Measurements from ENCODE around the gene UGT1A8.
"Not testable (repeated sequence)": the region's sequence is repeated elsewhere in the genome, so short reads cannot be mapped to it uniquely, and the experiment has no call there.

UGT1A8 gene

DNA sequence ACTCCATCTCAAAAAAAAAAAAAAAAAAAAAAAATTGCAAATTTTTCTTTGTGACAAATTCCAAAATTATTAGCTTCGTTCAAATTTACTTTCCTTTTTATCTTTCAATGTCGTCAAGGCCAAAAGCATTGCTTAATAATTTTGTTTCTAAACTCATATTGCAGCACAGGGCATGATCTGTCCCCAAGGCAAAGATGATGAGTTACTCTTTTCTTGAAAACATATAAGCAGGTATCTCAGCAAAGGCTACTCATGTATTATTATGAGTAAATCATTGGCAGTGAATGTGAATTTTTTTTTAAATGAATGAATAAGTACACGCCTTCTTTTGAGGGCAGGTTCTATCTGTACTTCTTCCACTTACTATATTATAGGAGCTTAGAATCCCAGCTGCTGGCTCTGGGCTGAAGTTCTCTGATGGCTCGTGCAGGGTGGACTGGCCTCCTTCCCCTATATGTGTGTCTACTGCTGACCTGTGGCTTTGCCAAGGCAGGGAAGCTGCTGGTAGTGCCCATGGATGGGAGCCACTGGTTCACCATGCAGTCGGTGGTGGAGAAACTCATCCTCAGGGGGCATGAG lies 64.2 kb downstream of the UGT1A8 start, which contains the start of gene UGT1A7:
TSS of gene UGT1A7 (plus strand) at position 381 of the 579 bp plus-strand sequence. CDS start at position 418, 37 bp downstream.
- in situ Hi-C loops (cut with MboI; ENCODE audit: low sequenced_read_pairs): no loop called here

DNA sequence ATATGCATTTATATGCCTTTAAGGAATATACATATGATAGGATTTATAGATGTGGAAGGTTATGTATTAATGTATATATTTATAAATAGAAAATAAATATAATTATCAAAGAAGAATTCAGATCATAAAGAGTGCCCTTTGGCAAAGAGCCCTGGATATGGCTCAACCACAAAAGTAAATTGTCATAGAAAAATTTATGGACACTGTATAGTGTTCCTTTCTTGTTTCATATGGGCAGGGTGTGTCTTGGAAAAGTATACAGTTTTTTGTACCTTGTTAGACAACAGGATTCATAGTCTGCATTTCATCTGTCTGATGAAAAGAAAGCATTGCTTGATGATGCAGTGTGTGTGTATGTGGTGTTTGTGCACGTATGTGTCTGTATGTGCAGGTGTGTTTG lies 67.2 kb downstream of the UGT1A8 start:
- in situ Hi-C loops (cut with MboI; ENCODE audit: low sequenced_read_pairs): no loop called here

DNA sequence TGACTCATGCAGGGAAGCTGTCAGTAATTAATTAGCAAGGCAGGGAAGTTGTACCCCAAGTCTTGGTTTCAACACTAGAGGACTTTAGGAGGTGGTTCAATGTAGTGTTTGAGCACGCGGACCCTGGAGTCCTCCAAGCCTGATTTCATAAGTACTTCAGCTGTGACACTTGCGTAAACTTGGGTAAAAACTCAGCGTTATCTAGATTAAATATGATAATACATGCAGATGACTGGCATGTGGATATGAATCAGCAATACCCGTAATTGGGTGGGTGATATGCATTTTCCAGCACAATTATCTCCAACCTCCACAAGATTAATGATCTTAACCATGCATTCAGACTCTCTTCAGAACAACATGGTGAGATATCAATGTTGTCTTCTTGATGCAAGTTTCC lies 69.5 kb downstream of the UGT1A8 start:
- in situ Hi-C loops (cut with MboI; ENCODE audit: low sequenced_read_pairs): no loop called here

DNA sequence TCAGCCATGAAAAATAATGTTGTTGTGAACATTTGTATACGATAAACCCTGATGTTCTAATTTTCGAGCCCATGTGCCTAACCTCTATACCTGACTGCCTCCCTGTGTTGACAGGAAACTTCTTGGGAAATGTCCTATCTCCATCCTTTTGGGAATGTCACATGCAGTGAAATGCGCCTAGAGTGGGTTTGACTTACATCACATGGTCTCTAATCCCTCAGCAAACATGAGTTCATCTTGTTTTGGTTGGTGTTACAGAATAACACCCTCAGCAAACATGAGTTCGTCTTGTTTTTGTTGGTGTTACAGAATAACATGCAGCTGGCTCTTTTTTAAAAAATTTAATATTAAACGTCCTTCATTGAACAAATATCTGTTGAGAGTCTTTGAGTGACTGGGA lies 70.9 kb downstream of the UGT1A8 start:
- in situ Hi-C loops (cut with MboI; ENCODE audit: low sequenced_read_pairs): no loop called here

DNA sequence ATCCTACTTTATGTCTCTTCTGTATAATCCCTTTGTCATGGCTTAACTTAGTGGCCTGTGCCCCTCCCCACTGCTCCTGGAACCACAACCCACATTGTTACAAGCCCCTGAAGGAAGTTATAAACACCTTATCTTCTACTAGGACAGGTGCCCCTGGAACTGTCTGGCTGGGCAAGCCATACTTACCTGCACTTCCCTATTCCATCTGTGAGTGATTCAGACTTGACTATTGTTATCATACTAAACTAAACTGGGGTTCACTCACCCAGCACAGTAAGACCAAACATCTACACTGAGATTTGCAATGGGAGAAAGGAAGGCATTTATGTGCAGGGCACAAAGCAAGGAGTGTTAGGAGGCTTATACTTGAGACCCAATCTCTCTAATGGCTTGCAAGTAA lies 71.6 kb downstream of the UGT1A8 start:
- in situ Hi-C loops (cut with MboI; ENCODE audit: low sequenced_read_pairs): no loop called here

DNA sequence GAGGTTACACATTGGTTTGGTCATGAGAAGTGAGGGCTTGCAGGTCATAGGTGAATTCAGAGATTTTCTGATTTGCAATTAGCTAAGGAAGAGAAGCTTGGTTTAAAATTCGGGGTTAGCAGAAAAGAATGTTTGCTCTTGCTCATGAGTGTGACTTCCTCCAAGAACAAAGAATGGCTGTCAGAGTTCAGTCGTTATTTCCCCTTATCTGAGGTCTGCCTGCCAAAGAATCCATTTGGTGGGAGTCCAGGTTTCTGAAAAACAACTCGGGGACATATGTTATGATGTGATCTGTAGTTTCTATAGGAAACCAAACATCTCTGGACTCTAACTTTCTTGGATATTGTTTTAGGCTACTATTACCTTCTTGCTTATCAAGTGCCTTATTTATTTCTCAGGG lies 72.1 kb downstream of the UGT1A8 start:
- in situ Hi-C loops (cut with MboI; ENCODE audit: low sequenced_read_pairs): no loop called here

DNA sequence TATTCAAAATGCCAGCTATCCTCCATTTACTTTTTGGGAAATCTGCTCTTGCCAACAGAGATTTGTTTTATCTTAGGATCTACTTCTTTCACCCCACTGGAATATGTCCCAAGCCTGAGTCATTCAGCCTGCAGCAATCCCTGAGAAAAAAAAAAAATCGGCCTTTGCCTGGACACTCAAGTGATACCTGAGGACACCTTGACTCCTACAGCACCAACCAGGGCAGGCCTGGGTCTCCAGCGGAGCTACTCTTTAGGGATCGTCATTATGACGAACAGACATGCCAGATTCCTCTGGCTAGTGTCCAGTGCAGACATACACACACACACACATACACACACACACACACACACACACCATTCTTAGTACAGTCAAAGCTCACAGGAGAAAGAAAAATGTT lies 73.0 kb downstream of the UGT1A8 start:
- in situ Hi-C loops (cut with MboI; ENCODE audit: low sequenced_read_pairs): no loop called here

DNA sequence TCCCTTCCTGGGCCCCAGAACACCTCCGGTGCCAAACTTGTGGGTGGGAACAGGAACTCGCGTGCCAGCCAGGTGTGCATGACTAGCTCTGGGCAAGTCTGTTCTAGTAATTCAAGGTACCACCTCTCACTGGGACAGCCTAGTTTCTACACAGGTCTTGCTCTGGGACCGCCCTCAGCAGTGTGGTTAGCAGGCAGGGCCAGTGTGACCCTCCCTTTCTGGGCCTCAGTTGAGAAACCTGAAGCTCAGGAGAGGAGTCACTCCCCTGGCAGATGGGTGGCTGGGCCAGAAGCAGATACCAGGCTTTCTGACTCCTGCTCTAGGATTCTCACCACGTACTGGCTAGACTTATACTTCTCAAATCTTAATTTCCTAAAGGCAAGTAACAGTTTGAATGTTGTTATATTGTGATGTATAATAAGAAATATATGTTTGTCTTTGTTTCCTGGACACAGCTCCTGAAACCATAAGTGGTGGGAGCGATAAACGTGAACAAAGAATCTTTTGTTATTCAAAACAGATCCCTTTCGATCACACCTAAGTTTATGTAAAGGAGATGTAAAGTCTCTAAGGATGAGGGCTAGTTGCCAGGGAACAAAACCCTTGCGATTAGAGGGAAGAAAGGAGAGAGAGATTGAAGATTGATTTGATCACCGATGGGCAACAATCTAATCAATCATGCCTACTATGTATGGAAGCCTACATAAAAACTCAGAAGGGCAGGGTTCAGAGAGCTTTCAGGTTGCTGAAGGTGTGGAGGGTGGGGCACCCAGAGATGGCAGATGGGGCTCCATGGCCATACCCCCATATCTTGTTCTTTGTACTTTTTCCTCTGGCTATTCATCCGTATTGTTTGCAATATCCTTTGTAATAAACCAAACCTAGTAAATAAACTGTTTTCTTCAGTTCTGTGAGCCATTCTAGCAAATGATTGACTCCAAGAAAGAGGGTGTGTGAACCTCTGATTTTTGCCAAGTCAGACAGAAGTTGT lies 74.3 kb downstream of the UGT1A8 start:
- in situ Hi-C loops (cut with MboI; ENCODE audit: low sequenced_read_pairs): no loop called here

DNA sequence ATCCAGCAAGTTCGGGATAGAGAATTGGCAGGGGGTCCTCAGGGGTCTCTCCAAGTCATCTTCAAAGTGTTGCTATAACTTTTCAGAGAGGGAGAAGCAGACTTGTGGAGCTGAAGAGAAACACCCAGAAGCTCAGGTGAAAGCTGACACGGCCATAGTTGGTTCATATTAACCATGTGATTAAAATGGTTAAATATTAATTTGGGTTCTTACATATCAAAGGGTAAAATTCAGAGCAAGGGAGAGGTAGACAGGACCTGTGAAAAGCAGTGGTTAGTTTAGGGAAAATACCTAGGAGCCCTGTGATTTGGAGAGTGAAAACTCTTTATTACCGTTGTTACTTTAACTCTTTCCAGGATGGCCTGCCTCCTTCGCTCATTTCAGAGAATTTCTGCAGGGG lies 75.2 kb downstream of the UGT1A8 start, which contains the start of gene UGT1A6:
TSS of gene UGT1A6 (plus strand) at position 243 of the 400 bp plus-strand sequence. CDS start at position 358, 115 bp downstream.
- in situ Hi-C loops (cut with MboI; ENCODE audit: low sequenced_read_pairs): no loop called here

DNA sequence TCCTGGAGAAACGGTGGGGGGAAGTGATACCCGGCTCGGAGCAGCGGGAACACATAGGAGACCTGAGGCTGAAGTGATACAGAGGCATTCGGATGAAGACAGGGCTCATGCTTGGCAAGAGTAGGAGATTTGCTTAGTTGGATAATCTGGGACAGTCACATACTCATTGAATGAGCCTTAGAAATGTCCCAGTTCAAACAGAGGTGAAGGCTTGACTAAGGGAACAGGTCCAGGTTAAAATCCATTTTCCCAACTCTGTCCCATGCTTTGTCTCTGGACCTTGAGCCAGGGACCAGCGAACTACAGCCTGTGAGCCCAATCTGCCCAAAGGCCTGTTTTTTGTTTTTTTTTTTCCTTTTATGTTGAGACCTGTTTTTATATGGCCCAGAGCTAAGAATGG lies 76.5 kb downstream of the UGT1A8 start:
- in situ Hi-C loops (cut with MboI; ENCODE audit: low sequenced_read_pairs): no loop called here

DNA sequence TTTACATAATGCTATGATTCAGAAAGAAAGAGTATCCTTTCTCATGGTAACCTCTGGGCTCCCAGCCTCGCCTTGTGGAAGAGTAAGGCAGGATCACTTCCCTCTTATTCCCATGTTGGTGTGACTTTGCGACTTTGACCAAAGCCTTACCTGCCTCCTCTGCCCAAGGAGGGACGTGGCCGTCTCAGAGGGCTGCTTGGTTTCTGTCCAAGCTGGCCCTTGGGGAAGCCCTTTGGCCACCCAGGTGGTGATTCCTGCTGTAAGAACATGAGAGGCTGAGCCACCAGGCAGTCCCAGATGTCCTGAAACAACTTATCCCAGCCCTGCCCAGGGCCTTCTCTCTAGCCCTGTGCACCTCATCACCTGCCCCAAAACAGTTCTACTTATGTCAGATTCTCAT lies 81.3 kb downstream of the UGT1A8 start:
- in situ Hi-C loops (cut with MboI; ENCODE audit: low sequenced_read_pairs): no loop called here

DNA sequence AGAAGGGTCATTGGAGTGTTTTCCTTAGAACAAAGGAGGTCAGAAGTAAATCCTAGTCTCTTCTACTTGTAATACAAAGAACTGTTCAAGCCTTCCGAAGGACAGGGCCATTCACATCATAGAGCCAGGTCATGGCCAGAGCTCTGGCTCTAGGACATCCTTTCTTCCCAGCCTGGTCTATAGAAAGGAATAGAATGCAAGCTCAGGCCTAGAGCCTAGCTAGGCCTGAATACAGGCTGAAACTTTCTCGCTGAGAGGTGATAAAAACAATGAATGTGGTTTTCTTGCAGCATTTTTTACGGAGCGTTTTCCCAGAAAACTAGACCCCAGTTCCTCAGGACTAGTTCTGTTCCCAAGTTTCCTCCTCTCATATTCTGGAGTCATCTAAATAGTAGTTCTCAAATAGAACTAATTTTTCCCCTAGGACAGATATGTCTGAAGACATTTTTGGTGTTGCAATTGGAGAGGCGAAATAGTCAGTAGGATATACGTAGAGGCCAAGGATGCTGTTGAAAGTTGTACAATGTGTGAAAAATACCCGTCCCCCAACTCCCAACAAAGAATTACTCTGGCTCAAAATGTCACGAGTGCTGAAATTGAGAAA lies 82.1 kb downstream of the UGT1A8 start:
- in situ Hi-C loops (cut with MboI; ENCODE audit: low sequenced_read_pairs): no loop called here

DNA sequence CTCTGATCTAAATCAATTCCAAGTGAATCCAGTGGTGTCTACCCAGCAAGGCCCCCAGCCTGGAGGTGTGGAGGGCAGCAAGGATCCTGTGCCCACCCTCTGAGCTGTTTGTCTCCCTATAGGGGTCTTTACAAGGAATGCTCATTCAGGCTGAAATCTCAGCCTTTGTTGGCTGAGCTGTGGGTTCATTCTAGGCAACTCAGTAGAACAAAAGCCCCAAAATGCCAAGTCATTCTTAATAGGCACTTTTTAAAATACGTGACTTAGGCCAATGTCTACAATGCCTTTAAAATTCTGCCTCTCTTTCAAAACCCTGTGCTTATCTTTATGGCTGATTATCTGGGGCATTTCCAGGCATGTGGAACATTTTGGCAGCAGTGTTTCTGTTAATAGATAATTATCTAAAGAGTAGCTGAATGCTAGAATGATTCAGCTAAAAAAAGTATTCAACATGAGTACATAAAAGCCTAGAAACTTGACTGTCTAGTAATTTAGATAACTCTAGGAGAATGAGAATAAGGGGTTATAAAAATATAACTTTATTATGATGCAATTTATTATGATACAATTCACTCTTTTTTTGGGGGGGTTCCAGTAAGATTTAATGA lies 82.7 kb downstream of the UGT1A8 start:
- in situ Hi-C loops (cut with MboI; ENCODE audit: low sequenced_read_pairs): no loop called here

DNA sequence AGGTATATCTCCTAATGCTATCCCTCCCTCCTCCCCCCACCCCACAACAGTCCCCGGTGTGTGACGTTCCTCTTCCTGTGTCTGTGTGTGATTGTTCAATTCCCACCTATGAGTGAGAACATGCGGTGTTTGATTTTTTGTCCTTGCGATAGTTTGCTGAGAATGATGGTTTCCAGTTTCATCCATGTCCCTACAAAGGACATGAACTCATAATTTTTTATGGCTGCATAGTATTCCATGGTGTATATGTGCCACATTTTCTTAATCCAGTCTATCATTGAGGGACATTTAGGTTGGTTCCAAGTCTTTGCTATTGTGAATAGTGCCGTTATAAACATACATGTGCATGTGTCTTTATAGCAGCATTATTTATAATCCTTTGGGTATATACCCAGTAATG lies 83.4 kb downstream of the UGT1A8 start:
- in situ Hi-C loops (cut with MboI; ENCODE audit: low sequenced_read_pairs): not testable (repeated sequence)

DNA sequence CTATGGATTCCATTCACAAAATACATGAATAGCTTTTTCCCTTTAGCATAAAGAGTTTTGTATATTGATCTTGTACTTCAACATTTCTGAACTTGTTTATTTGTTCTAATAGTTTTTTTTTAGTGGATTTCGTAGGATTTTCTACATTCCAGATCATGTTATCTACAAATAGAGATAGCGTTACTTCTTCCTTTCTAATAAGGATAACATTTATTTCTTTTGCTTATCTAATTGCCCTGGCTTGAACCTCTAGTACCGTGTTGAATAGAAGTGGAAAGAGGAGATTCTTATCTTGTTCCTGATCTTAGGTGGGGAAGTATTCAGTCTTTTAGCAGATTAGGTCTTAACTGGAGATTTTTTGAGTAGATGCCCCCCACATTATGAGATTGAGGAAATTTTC lies 84.8 kb downstream of the UGT1A8 start:
- in situ Hi-C loops (cut with MboI; ENCODE audit: low sequenced_read_pairs): no loop called here

DNA sequence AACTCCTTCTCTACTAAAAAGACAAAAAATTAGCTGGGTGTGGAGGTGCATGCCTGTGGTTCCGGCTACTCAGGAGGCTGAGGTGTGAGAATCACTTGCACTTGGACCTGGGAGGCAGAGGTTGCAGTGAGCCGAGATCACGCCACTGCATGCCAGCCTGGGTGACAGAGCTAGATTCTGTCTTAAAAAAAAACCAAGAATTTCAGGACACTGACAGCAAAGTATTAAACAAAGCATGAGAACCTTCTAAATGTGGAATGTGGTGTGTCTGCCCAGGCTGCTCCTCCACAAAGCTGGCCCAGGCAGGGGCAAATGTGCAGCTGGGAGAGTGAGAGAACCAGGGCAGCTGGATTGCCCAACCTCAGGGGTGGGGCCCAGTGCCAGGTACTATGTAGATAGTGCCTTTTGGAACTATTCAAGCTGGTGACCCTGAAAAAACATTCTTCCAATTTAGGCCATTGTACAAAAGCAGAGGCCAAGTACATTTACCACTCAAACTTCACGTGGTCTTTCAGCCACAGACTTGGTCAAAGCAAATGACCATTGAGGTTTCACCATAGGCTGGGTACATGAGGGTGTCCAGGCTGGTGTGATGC lies 88.6 kb downstream of the UGT1A8 start:
- in situ Hi-C loops (cut with MboI; ENCODE audit: low sequenced_read_pairs): no loop called here

DNA sequence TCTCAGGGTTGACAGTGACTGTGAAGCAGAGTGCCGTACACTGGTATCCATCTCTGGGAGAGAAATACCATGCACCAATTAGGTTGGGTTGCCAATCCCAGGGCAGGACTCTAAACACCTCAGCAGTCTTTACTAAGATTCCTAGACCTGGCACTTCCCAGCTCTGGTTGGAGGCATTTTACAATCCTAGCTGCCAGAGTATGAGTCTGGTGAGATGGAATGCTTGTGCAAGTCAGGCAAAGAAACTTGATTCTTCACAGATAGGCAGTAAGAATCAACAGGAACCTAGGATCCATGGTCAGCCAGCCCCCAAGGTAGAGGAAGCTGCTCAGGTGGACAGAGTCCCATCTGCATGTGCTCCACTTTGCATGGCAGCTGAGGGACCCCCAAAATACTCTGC lies 89.3 kb downstream of the UGT1A8 start:
- in situ Hi-C loops (cut with MboI; ENCODE audit: low sequenced_read_pairs): no loop called here

DNA sequence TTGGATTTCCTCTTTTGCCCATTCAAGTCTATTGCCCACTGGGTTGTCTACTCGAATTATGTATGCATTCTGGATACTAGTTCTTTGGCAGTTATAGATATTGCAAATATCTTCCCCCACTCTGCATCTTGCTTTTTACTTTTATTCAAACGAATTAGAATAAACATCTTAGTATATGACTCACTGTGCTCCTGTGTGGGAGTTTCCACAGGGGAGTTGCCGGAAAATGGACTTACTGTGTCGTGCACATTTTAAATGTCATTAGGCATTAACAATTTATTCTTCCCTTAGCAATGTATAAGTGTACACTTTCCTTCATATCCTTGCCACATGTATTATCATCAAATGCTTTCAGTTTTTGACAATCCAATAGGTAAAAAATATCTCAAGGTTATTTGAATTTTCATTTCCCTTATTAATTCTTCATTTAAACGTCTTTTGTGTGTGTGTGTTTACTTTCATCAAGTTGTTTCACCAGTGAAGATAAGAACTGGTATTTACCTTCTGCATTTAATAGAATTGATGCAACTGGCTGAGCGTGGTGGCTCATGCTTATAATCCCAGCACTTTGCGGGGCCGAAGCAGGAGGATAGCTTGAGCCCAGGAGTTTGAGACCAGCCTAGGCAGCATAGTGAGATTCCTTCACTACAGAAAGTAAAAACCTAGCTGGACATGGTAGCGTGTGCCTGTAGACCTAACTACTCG lies 90.7 kb downstream of the UGT1A8 start:
- in situ Hi-C loops (cut with MboI; ENCODE audit: low sequenced_read_pairs): no loop called here

DNA sequence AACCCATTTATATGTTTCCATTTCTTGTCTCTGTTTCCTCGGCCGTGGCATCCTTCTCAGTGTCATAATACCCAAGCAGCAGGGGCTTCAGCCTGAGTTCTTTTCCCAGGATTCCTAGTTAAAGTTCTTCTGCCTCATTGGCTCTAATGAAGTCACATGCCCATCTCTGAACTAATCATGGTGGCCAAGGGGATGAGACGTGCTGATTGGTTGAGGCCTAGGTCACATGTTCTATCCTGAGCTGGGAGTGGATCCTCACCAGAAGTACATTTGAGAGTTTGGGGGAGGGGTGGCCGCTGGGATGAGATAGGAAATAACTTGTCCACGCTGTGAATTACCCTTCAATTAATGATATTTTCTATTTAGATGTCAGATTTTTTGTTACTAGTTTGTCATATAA lies 91.5 kb downstream of the UGT1A8 start:
- in situ Hi-C loops (cut with MboI; ENCODE audit: low sequenced_read_pairs): no loop called here

DNA sequence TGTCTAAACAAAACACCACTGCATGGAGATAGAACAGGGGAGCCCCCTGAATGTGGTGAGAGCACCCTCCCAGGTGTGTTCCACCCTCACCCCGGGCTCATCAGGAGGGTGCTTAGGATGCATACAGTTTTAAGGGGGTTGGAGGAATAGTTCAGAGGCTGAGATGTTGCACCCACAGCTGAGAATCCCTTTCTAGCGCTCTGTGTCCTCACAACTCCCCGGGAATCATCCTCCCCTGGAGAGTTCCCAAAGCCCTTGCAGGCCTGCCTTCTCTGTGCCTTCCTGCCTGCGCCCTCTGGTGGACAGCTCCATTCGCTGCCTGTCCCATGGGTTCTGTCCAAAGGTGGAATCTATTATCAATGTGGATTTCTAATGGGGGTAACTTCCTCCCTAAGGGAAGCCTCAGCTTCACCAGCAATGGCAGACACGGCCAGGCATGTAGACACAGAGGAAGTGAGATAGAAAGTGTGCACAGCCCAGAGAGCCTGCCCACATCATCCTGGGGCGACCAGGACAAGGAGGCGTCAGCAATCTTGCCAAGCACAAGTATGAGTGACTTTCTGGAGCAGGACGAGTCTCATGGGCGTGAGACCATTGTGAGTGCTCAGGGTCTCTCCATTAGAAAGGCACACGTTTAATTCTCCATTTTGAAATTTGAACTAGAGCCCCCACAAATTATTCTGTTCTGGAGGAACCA lies 94.0 kb downstream of the UGT1A8 start:
- in situ Hi-C loops (cut with MboI; ENCODE audit: low sequenced_read_pairs): no loop called here

Data from HL-60/S4 (cell line).